Measurements from ENCODE around the gene TMEM179. TPM values are rescaled to one million over a fixed set of nuclear protein-coding genes. Genes with fewer than 3 reads are reported as not detected.

The TMEM179 gene
- total and polyA plus RNA-seq, 2 donors (not counting 3 experiments of a cell fraction or from before 2014, with no cell fraction given): 0.14 TPM; not detected in 1

- no TSS peak for BruUV-seq (replicated peaks)
- no peak overlapping the region for H3K27ac ChIP-seq (ENCODE audit: insufficient read depth, low read depth, low read length)
- no peaks in the 10 kb centered on the region for H3K4me1 ChIP-seq (ENCODE audit: control insufficient read depth, extremely low read depth, insufficient read depth, low read length)
- H3K9ac ChIP-seq (replicated peaks; ENCODE audit: extremely low read depth, insufficient read depth, low read length): no peak overlapping the region
- dilution Hi-C loops (cut with MboI; ENCODE audit: extremely low pct_ligation_motif_present, low sequenced_read_pairs): no loop called here
- H2AFZ ChIP-seq (ENCODE audit: low read depth, low read length): no peak overlapping the region
- intact Hi-C loops (cut with micrococcal nuclease): no loop called here
- DNase-seq (ENCODE audit: low read depth, low spot score) (no peak), FAIRE-seq (no peak)
- H3K79me2 ChIP-seq (ENCODE audit: control insufficient read depth, insufficient read depth, low read length): no peaks in the 10 kb centered on the region
- no peaks in the 10 kb centered on the region for H4K20me1 ChIP-seq (replicated peaks; ENCODE audit: control insufficient read depth, extremely low read depth, insufficient read depth, low read length)
- H3K27me3 ChIP-seq (ENCODE audit: control insufficient read depth in 2 of 2, insufficient read depth in 2 of 2, low read length in 2 of 2): no peaks in the 10 kb centered on the region
- POLR2A ChIA-PET: no interaction called here
- no peaks in the 10 kb centered on the region for H3K9me1 ChIP-seq (replicated peaks; ENCODE audit: control insufficient read depth, extremely low read depth, insufficient read depth, low read length)
- no peak for TF ChIP-seq EZH2 (IDR thresholded peaks at IDR 0.05; ENCODE audit: borderline replicate concordance, low read depth, low read length, severe bottlenecking)
- TF ChIP-seq MAX (IDR thresholded peaks at IDR 0.05; ENCODE audit: insufficient read depth, insufficient read length): no peak
- no peak for TF ChIP-seq JUN (IDR thresholded peaks at IDR 0.05; ENCODE audit: borderline replicate concordance, insufficient read depth, insufficient read length, low read depth)
- no peak for TF ChIP-seq CTCF (IDR thresholded peaks at IDR 0.05; ENCODE audit: extremely low read depth in 1 of 2, insufficient read depth in 1 of 2, low read depth in 1 of 2, low read length in 2 of 2)
- TF ChIP-seq POLR2A (IDR thresholded peaks at IDR 0.05; ENCODE audit: low read depth, low read length): no peak
- no peak for TF ChIP-seq GATA2 (IDR thresholded peaks at IDR 0.05; ENCODE audit: insufficient read depth, insufficient read length, low read depth, low read length)
- TF ChIP-seq POLR2AphosphoS5 (IDR thresholded peaks at IDR 0.05; ENCODE audit: insufficient read depth, low read depth, low read length): no peak
- no peak for TF ChIP-seq FOS (IDR thresholded peaks at IDR 0.05; ENCODE audit: borderline replicate concordance, insufficient read depth, low read length)
- no peak for TF ChIP-seq MYC (IDR thresholded peaks at IDR 0.05; ENCODE audit: low read depth, low read length)
- H3K4me2 ChIP-seq (ENCODE audit: insufficient read depth, low read length): no peak overlapping the region
- H3K4me3 ChIP-seq (replicated peaks in 1 of 3; ENCODE audit: insufficient read depth in 1 of 3, low read depth in 1 of 3, low read length in 3 of 3): no peak overlapping the region
- CTCF ChIA-PET: no interaction called here
- H3K36me3 ChIP-seq (ENCODE audit: control insufficient read depth in 2 of 2, extremely low read depth in 1 of 2, insufficient read depth in 2 of 2, low read length in 2 of 2): no peaks in the 10 kb centered on the region
- no peaks in the 10 kb centered on the region for H3K9me3 ChIP-seq (replicated peaks; ENCODE audit: control insufficient read depth, insufficient read depth, low read length)
Measured at GRCh38 chr14:104594310-104595046, 10.1 kb downstream of the TMEM179 start.

All from endothelial cell of umbilical vein (primary cell).